Measurements from ENCODE around the gene EIF1.
"Not testable (repeated sequence)": the region's sequence is repeated elsewhere in the genome, so short reads cannot be mapped to it uniquely, and the experiment has no call there.

EIF1 gene

GRCh38 chr17:41688641-41689496 lies at the start of gene EIF1:
Gene EIF1 (plus strand): TSS chr17:41688885. CDS start chr17:41689039, 154 bp downstream.
- H3K9ac ChIP-seq (ENCODE audit: low read length) = peak within 1 kb of the TSS; percentile 100
- peak; percentile 100 for DNase-seq (ENCODE audit: low read depth)
- H3K36me3 ChIP-seq (ENCODE audit: control insufficient read depth, insufficient read depth, low read length, severe bottlenecking) = peaks cover 43% of the 10 kb centered on the region
- peaks cover 20% of the 10 kb centered on the region for H3K4me1 ChIP-seq (ENCODE audit: control insufficient read depth, insufficient read depth, low read length)
- peak within 1 kb of the TSS; percentile 92 for H3K4me3 ChIP-seq (ENCODE audit: low read length)
- H3K9me3 ChIP-seq (ENCODE audit: control insufficient read depth, low read length) = no peaks in the 10 kb centered on the region
- no peaks in the 10 kb centered on the region for H3K27me3 ChIP-seq (replicated peaks; ENCODE audit: control insufficient read depth, insufficient read depth, low read length)

GRCh38 chr17:41638941-41639340 lies 49.7 kb upstream of the EIF1 start:
- H3K36me3 ChIP-seq (ENCODE audit: control insufficient read depth, insufficient read depth, low read length, severe bottlenecking) = no peaks in the 10 kb centered on the region
- H3K9me3 ChIP-seq (ENCODE audit: control insufficient read depth, low read length) = no peaks in the 10 kb centered on the region
- no peaks in the 10 kb centered on the region for H3K4me1 ChIP-seq (ENCODE audit: control insufficient read depth, insufficient read depth, low read length)
- H3K27me3 ChIP-seq (replicated peaks; ENCODE audit: control insufficient read depth, insufficient read depth, low read length) = peaks cover 7% of the 10 kb centered on the region
- DNase-seq (ENCODE audit: low read depth) = no peak
- no peak overlapping the region for H3K9ac ChIP-seq (ENCODE audit: low read length)
- no peak overlapping the region for H3K4me3 ChIP-seq (ENCODE audit: low read length)

- H3K4me1 ChIP-seq (ENCODE audit: control insufficient read depth, insufficient read depth, low read length) = no peaks in the 10 kb centered on the region
- no peaks in the 10 kb centered on the region for H3K9me3 ChIP-seq (ENCODE audit: control insufficient read depth, low read length)
- DNase-seq (ENCODE audit: low read depth) = no peak
- H3K27me3 ChIP-seq (replicated peaks; ENCODE audit: control insufficient read depth, insufficient read depth, low read length) = peaks cover 5% of the 10 kb centered on the region
- H3K9ac ChIP-seq (ENCODE audit: low read length) = no peak overlapping the region
- no peaks in the 10 kb centered on the region for H3K36me3 ChIP-seq (ENCODE audit: control insufficient read depth, insufficient read depth, low read length, severe bottlenecking)
- H3K4me3 ChIP-seq (ENCODE audit: low read length) = no peak overlapping the region
Observed at GRCh38 chr17:41639492-41640473, 48.9 kb upstream of the EIF1 start.

- not testable (repeated sequence) for H3K9ac ChIP-seq (ENCODE audit: low read length); H3K4me3 ChIP-seq (ENCODE audit: low read length); DNase-seq (ENCODE audit: low read depth); H3K4me1 ChIP-seq (ENCODE audit: control insufficient read depth, insufficient read depth, low read length); H3K36me3 ChIP-seq (ENCODE audit: control insufficient read depth, insufficient read depth, low read length, severe bottlenecking); H3K9me3 ChIP-seq (ENCODE audit: control insufficient read depth, low read length); H3K27me3 ChIP-seq (replicated peaks; ENCODE audit: control insufficient read depth, insufficient read depth, low read length)
Observed at GRCh38 chr17:41640596-41640995, 48.1 kb upstream of the EIF1 start.

GRCh38 chr17:41642252-41643156 lies 46.2 kb upstream of the EIF1 start:
- Histone ChIP-seq H3K36me3 (ENCODE audit: control insufficient read depth, insufficient read depth, low read length, severe bottlenecking) (no peaks in the 10 kb centered on the region), H3K4me1 (ENCODE audit: control insufficient read depth, insufficient read depth, low read length) (peaks cover 6% of the 10 kb centered on the region), H3K9me3 (ENCODE audit: control insufficient read depth, low read length) (no peaks in the 10 kb centered on the region), H3K9ac (ENCODE audit: low read length) (no peak overlapping the region), H3K27me3 (replicated peaks; ENCODE audit: control insufficient read depth, insufficient read depth, low read length) (no peaks in the 10 kb centered on the region), H3K4me3 (ENCODE audit: low read length) (no peak overlapping the region)
- DNase-seq (ENCODE audit: low read depth) = no peak

GRCh38 chr17:41647038-41647813 lies 41.5 kb upstream of the EIF1 start:
- Histone ChIP-seq H3K36me3 (ENCODE audit: control insufficient read depth, insufficient read depth, low read length, severe bottlenecking) (no peaks in the 10 kb centered on the region), H3K4me3 (ENCODE audit: low read length) (no peak overlapping the region), H3K27me3 (replicated peaks; ENCODE audit: control insufficient read depth, insufficient read depth, low read length) (no peaks in the 10 kb centered on the region), H3K9me3 (ENCODE audit: control insufficient read depth, low read length) (no peaks in the 10 kb centered on the region), H3K4me1 (ENCODE audit: control insufficient read depth, insufficient read depth, low read length) (peaks cover 15% of the 10 kb centered on the region), H3K9ac (ENCODE audit: low read length) (no peak overlapping the region)
- no peak for DNase-seq (ENCODE audit: low read depth)

GRCh38 chr17:41647940-41648410 lies 40.7 kb upstream of the EIF1 start:
- Histone ChIP-seq H3K27me3 (replicated peaks; ENCODE audit: control insufficient read depth, insufficient read depth, low read length) (no peaks in the 10 kb centered on the region), H3K4me3 (ENCODE audit: low read length) (no peak overlapping the region), H3K36me3 (ENCODE audit: control insufficient read depth, insufficient read depth, low read length, severe bottlenecking) (no peaks in the 10 kb centered on the region), H3K9me3 (ENCODE audit: control insufficient read depth, low read length) (no peaks in the 10 kb centered on the region), H3K4me1 (ENCODE audit: control insufficient read depth, insufficient read depth, low read length) (peaks cover 15% of the 10 kb centered on the region), H3K9ac (ENCODE audit: low read length) (peak overlapping the region; percentile 74)
- peak; percentile 89 for DNase-seq (ENCODE audit: low read depth)

- H3K9ac ChIP-seq (ENCODE audit: low read length) = peak overlapping the region; percentile 74
- H3K36me3 ChIP-seq (ENCODE audit: control insufficient read depth, insufficient read depth, low read length, severe bottlenecking) = no peaks in the 10 kb centered on the region
- H3K4me1 ChIP-seq (ENCODE audit: control insufficient read depth, insufficient read depth, low read length) = peaks cover 15% of the 10 kb centered on the region
- no peaks in the 10 kb centered on the region for H3K27me3 ChIP-seq (replicated peaks; ENCODE audit: control insufficient read depth, insufficient read depth, low read length)
- peak overlapping the region; percentile 64 for H3K4me3 ChIP-seq (ENCODE audit: low read length)
- no peaks in the 10 kb centered on the region for H3K9me3 ChIP-seq (ENCODE audit: control insufficient read depth, low read length)
- DNase-seq (ENCODE audit: low read depth) = peak; percentile 94
Observed at GRCh38 chr17:41648411-41649195, 40.1 kb upstream of the EIF1 start.

- H3K4me1 ChIP-seq (ENCODE audit: control insufficient read depth, insufficient read depth, low read length) = peaks cover 15% of the 10 kb centered on the region
- DNase-seq (ENCODE audit: low read depth) = no peak
- no peak overlapping the region for H3K9ac ChIP-seq (ENCODE audit: low read length)
- no peaks in the 10 kb centered on the region for H3K36me3 ChIP-seq (ENCODE audit: control insufficient read depth, insufficient read depth, low read length, severe bottlenecking)
- H3K27me3 ChIP-seq (replicated peaks; ENCODE audit: control insufficient read depth, insufficient read depth, low read length) = no peaks in the 10 kb centered on the region
- H3K9me3 ChIP-seq (ENCODE audit: control insufficient read depth, low read length) = no peaks in the 10 kb centered on the region
- H3K4me3 ChIP-seq (ENCODE audit: low read length) = no peak overlapping the region
Observed at GRCh38 chr17:41649923-41650519, 38.7 kb upstream of the EIF1 start.
